Activated naive CD4-positive, alpha-beta T cell treated with anti-CD3 and anti-CD28 coated beads for 36 hours (primary cell): Measurements from ENCODE around the gene MACROH2A1. TPM values are rescaled to one million over a fixed set of nuclear protein-coding genes. Genes with fewer than 3 reads are reported as not detected.

Source experiments
- CTCF ChIA-PET: fragments of 350-600 bp; sonication (Branson Sonifier 250); formaldehyde crosslinking; loops from one replicate; lab custom pipeline; 2021; ENCODE audit warnings: antibody characterized with exemption; lab: Charles Lee
- DNase-seq: peaks from one replicate; pipeline ENCODE4 v3.0.0-alpha.2; 2020
- H3K27ac Mint-ChIP-seq: one replicate; pipeline ENCODE4 v1.8.0; 2021; ENCODE audit warnings: mild to moderate bottlenecking, mixed read lengths
- H3K27me3 Mint-ChIP-seq: one replicate; pipeline ENCODE4 v1.8.0; 2021; ENCODE audit warnings: low read depth, mixed read lengths
- H3K36me3 Mint-ChIP-seq: one replicate; pipeline ENCODE4 v1.8.0; 2021; ENCODE audit warnings: low read depth, mixed read lengths
- H3K4me1 Mint-ChIP-seq: one replicate; pipeline ENCODE4 v1.8.0; 2021; ENCODE audit warnings: low read depth, mixed read lengths
- H3K4me3 Mint-ChIP-seq: one replicate; pipeline ENCODE4 v1.8.0; 2021; ENCODE audit warnings: mild to moderate bottlenecking, moderate library complexity, mixed read lengths
- H3K9me3 Mint-ChIP-seq: one replicate; pipeline ENCODE4 v1.8.0; 2021; ENCODE audit warnings: mixed read lengths
- intact Hi-C: fragments of 100-400 bp; cut with micrococcal nuclease; formaldehyde crosslinking; loops from one replicate; pipeline ENCODE4 v1.15.1; 2023
- total RNA-seq, 2 experiments: library from RNA; stranded (reverse); gene quantifications; one replicate each; pipeline ENCODE4 v1.2.3, GENCODE V29; 2021

Gene MACROH2A1
- total RNA-seq, 2 experiments from 2014 or later, result 153 TPM

DNA sequence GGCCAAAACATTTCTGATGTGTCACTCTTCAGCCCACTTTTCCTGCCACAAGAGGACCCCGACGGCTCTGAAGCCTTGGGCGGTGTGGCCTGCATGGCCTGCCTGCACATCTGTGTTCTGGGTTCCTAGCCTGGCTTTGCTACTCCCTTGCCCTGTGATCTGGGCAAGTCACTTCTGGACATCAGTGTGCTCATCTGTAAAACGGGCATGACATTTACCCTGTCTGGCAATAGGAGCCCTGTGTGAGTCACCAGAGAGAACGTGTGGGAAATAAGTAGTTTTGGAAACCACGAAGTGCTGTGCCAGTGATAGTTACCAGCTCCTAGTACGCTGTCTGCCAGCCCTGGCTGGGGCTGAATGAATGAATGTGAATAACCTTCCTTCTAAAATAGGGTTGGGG, 90.8 kb downstream of the MACROH2A1 start:
- Mint-ChIP-seq H3K4me3 (no peak overlapping the region), H3K9me3 (no peaks in the 10 kb centered on the region), H3K27ac (no peak overlapping the region), H3K27me3 (no peaks in the 10 kb centered on the region), H3K36me3 (no peaks in the 10 kb centered on the region), H3K4me1 (peaks cover 11% of the 10 kb centered on the region)
- DNase-seq, result no peak
- intact Hi-C loops, result no loop called here
- CTCF ChIA-PET, result no interaction called here

DNA sequence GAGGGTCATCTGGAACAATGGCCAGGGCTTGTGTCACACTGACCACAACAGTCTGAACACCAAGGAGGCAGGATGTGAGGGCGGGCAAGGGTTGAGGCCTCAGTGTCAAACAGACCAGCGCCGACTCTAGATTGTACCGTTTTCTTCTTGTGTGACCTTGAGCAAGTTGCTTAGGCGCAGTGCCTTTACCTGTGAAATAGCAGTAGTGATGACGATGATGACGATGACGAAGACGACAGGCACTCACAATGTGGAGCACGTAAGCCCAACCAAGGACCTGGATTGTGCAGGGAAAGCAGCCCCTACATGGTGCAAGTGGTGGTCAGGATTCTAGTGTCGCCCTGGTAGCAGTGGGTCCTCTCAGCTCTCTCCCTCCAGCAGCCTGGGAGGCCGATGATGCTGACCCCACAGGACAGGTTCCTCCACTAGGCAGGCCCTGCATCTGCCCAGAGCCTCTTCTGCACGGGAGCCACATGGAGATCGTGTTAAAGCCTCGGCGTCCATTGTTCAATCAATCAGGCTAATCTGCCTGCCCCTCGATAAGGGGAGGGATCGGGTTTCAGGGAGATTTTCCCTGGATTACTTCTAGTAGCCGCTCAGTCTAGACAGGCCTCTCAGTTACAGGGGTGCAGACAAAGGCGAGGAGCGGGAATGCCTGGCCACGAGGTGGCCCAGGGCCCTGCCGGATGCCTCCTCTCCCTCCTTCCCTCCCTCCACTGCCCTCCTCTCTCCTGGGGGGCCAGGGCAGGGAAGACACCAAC, 91.7 kb downstream of the MACROH2A1 start:
- Mint-ChIP-seq H3K4me3 (no peak overlapping the region), H3K4me1 (peaks cover 11% of the 10 kb centered on the region), H3K36me3 (no peaks in the 10 kb centered on the region), H3K9me3 (no peaks in the 10 kb centered on the region), H3K27me3 (no peaks in the 10 kb centered on the region), H3K27ac (no peak overlapping the region)
- DNase-seq, result no peak
- CTCF ChIA-PET, result no interaction called here
- intact Hi-C loops, result no loop called here

DNA sequence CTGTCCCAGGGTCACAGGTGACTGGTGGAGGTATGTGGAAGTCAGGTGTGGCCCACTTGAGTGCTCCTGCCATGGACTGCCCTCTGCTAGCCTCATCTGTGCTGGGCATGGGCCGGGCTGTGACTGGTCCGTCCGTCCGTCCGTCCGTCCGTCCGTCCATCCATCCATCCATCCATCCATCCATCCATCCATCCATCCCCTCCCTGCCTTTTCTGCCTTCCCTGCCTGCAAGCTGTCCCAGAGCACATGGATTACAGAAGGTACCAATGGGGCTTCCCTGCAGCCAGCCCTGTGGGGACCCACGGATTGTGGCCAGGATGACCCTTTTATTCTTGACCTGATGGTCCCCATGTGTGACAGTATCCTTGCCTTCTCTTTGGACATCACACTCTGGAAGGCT, 92.5 kb downstream of the MACROH2A1 start:
- Mint-ChIP-seq H3K36me3 (no peaks in the 10 kb centered on the region), H3K4me3 (no peak overlapping the region), H3K9me3 (no peaks in the 10 kb centered on the region), H3K4me1 (peaks cover 11% of the 10 kb centered on the region), H3K27me3 (no peaks in the 10 kb centered on the region), H3K27ac (no peak overlapping the region)
- CTCF ChIA-PET, result no interaction called here
- intact Hi-C loops, result no loop called here
- no peak for DNase-seq

DNA sequence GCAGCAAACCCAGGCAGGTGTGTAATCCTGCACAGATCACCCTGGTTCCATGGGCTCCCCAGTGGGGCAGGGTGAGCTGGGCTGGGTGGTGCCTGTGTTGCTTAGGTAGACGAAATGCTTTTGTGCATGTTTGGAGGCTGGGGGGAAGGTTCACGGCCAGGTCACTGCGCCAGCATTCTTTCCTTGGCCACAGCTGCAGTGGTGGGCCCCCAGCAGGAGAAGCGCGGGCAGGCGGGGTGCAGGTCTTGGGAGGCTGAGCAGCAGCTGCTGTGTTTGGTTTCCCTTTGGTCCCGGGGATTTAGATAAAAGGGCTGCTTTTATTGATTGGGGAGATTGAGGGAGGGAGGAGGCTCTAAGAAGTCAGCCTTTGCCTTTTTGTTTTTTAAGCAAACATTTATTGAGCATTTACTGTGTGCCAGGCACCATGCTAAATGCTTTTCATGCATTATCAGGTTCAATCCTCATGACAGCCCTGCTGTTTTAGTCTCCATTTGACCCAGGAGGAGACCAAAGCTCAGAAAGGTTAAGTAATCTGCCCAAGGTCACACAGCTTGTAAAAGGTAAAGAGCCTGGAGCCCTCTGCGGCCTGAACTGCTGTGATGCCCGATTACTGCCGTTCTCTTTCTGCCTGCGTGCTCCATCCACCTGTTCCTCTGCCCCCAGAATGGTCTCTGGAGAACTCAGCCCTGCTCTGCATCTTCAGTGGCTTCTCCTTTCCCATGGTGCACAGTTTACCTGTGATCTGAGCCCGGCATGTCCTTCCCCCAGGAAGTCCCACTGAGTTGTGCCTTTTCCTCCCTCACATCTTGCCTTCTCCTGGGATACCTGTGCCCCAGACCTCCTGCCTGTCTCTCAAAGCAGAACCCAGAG, 94.4 kb downstream of the MACROH2A1 start:
- CTCF ChIA-PET, result no interaction called here
- no peak for DNase-seq
- Mint-ChIP-seq H3K27me3 (no peaks in the 10 kb centered on the region), H3K4me3 (no peak overlapping the region), H3K9me3 (no peaks in the 10 kb centered on the region), H3K4me1 (no peaks in the 10 kb centered on the region), H3K36me3 (no peaks in the 10 kb centered on the region), H3K27ac (no peak overlapping the region)
- intact Hi-C loops, result no loop called here

DNA sequence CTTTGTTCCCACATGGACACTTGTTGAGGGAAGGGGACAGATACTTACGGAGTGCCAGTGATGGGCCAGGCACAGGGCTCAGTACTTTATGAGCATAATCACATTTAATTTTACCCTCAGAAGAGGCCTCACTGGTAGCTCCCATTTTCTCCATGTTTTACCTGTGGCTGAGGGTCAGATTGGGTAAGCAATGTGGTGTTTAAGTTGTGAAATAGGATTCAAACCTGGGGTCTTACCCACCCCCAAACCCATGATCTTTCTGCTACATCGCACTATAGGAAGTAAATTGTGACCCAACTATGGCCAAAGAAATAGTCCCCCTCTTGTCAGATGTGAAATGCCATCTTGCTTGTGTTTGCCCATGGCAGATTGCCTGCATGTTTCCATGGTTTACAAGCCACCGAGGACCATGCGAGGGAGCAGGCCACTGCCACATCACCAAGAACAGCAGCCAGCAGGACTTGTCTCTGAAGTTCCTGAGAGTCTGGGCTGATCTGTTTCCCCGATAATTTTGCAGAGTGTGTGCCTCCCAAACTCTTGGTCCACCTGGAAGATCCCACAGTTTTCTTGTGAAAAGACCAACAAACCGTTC, 95.4 kb downstream of the MACROH2A1 start:
- CTCF ChIA-PET, result no interaction called here
- no peaks in the 10 kb centered on the region for H3K27me3 Mint-ChIP-seq
- intact Hi-C loops, result no loop called here
- no peak overlapping the region for H3K4me3 Mint-ChIP-seq
- no peak overlapping the region for H3K27ac Mint-ChIP-seq
- DNase-seq, result no peak
- no peaks in the 10 kb centered on the region for H3K9me3 Mint-ChIP-seq
- no peaks in the 10 kb centered on the region for H3K36me3 Mint-ChIP-seq
- no peaks in the 10 kb centered on the region for H3K4me1 Mint-ChIP-seq

DNA sequence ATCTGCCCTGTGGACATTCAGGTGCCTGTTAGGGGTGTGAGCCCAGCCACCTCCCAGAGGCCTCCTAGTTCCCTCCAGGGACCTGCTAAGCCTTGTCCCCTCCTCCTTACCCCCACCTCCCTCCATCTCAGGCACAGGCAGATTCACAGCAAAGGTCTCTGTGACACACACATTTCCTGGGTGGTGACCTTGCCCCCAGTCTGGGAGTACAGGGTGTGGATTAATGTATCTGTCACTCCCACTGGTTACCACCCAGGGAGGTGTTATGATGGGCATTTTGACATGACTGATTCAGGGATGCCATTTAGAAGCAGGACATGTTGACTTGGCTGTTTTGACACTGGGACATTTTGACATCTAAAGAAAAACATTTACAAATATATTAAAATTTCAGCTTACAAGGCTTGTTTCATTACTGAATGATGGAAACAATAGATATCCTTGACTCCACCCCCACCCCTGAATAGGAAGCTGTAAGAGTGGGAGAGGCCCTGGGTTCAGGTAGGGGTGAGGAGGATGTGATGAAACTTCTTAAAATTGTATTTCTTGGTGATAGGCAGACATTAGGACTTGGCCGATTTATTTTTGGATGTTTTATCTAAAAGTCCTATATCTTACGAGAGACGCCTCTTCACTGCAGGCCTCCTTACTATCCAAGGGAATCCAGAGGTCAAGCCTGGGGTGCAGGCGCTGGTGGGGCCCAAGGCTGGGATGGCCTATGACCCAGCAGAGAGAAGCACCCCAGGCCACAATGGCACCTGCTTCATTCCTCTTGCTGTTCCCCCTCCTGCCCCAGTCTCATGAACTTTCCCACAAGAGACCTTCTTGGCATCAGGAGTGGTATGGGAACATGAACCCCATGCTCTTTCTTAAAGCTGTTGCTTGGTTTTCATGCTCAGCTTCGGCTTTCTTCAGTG, 101.9 kb downstream of the MACROH2A1 start:
- CTCF ChIA-PET, result no interaction called here
- H3K27me3 Mint-ChIP-seq, result peaks cover 12% of the 10 kb centered on the region
- H3K4me3 Mint-ChIP-seq, result no peak overlapping the region
- no peaks in the 10 kb centered on the region for H3K9me3 Mint-ChIP-seq
- no peaks in the 10 kb centered on the region for H3K36me3 Mint-ChIP-seq
- intact Hi-C loops, result no loop called here
- H3K27ac Mint-ChIP-seq, result no peak overlapping the region
- H3K4me1 Mint-ChIP-seq, result no peaks in the 10 kb centered on the region
- no peak for DNase-seq

DNA sequence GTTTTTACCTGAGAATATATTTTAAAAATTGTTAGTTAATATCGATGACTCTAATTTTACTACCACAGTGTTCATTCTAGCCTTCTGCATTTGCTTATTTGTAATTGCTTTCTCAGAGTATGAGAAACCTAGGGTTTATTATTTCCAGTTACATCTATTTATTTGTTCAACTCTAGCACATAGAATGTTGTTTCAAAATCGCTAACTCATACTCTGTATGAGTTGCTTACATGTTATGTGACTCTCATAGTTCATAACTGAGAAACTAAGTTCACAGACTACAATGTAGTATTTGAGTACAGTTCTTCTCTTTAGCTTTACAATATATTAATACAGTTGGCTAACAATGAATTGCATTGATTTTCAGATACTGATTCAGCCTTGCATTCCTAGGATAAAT, 103.2 kb downstream of the MACROH2A1 start:
- Mint-ChIP-seq H3K4me1 (no peaks in the 10 kb centered on the region), H3K9me3 (no peaks in the 10 kb centered on the region), H3K36me3 (no peaks in the 10 kb centered on the region), H3K4me3 (no peak overlapping the region), H3K27ac (no peak overlapping the region), H3K27me3 (peaks cover 13% of the 10 kb centered on the region)
- CTCF ChIA-PET, result no interaction called here
- no peak for DNase-seq
- intact Hi-C loops, result no loop called here

DNA sequence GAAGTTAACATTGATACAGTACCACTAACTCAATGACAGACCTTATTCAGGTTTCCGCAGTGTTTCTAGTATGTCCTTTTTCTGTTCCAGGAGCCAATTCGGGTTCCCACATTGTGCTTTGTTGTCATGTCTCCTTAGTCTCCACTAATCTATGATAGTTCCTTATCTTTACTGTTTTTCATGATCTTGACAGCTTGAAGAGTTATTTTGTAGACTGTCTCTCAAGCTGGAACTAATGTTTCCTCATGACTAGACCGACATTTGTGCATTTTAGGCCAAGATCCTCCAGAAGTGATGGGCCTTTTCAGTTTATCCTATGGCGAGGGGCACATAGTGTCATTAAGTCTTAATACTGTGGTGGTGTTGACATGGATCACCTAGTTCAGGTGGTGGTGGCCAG, 104.2 kb downstream of the MACROH2A1 start:
- CTCF ChIA-PET, result no interaction called here

DNA sequence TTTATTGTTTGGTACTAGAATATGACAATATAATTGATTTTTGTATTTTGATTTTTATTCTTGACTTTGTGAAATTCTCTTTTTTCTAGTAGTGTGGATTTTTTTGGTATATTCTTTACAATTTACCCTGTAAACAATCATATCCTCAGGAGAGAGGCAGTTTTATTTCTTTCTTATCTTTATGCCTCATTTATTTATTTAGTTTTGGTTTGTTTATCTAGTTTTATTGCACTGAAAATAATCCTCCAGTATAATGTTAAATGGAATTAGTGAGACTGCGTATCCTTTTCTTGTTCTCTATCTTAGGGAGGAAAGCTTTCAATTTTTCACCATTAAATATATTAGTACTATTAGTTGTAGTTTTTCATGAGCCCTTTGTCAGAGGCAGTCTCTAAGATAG, 109.4 kb downstream of the MACROH2A1 start:
- Mint-ChIP-seq H3K27me3 (peaks cover 5% of the 10 kb centered on the region), H3K36me3 (no peaks in the 10 kb centered on the region), H3K4me1 (no peaks in the 10 kb centered on the region), H3K4me3 (no peak overlapping the region), H3K27ac (no peak overlapping the region), H3K9me3 (peaks cover 6% of the 10 kb centered on the region)
- CTCF ChIA-PET, result no interaction called here
- intact Hi-C loops, result no loop called here
- DNase-seq, result no peak

More for the DNA sequence above, 104.2 kb downstream of the MACROH2A1 start:
- intact Hi-C loops, result no loop called here
- peaks cover 14% of the 10 kb centered on the region for H3K27me3 Mint-ChIP-seq
- H3K27ac Mint-ChIP-seq, result no peak overlapping the region
- no peaks in the 10 kb centered on the region for H3K36me3 Mint-ChIP-seq
- H3K4me1 Mint-ChIP-seq, result no peaks in the 10 kb centered on the region
- DNase-seq, result no peak
- no peak overlapping the region for H3K4me3 Mint-ChIP-seq
- H3K9me3 Mint-ChIP-seq, result no peaks in the 10 kb centered on the region

DNA sequence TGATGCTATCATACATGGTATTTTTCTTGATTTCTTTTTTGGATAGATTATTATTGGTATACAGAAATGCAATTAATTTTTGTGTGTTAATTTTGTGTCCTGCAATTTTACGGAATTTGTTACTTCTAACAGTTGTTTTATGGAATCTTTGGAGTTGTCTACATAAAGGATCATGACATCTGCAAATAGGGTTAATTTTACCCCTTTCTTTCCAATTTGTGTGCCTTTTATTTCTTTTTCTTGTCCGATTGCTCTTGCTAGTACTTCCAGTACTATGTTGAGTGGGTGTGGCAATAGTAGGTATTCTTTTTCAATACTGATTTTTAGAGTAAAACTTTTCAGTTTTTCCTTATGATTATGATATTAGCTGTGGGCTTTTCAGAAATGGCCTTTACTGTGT, 111.5 kb downstream of the MACROH2A1 start:
- H3K36me3 Mint-ChIP-seq, result no peaks in the 10 kb centered on the region
- CTCF ChIA-PET, result no interaction called here
- intact Hi-C loops, result no loop called here
- H3K27ac Mint-ChIP-seq, result no peak overlapping the region
- H3K9me3 Mint-ChIP-seq, result peaks cover 6% of the 10 kb centered on the region
- H3K4me3 Mint-ChIP-seq, result no peak overlapping the region
- H3K4me1 Mint-ChIP-seq, result no peaks in the 10 kb centered on the region
- H3K27me3 Mint-ChIP-seq, result peaks cover 5% of the 10 kb centered on the region
- DNase-seq, result no peak
